Measurements from ENCODE around the gene PTGFRN. TPM values are rescaled to one million over a fixed set of nuclear protein-coding genes. Genes with fewer than 3 reads are reported as not detected.

PTGFRN gene
- total RNA-seq, 1 donor from 2014 or later = 106 TPM

GRCh38 chr1:116877141-116877818, 32.4 kb upstream of the PTGFRN start:
- H3K27ac Mint-ChIP-seq = no peak overlapping the region
- peaks cover 7% of the 10 kb centered on the region for H3K4me1 Mint-ChIP-seq
- H3K36me3 Mint-ChIP-seq = no peaks in the 10 kb centered on the region
- TF ChIP-seq CTCF (IDR thresholded peaks at IDR 0.05; ENCODE audit: unreplicated experiment) = no peak
- H3K27me3 Mint-ChIP-seq (ENCODE audit: low read depth) = no peaks in the 10 kb centered on the region
- H3K9me3 Mint-ChIP-seq = no peaks in the 10 kb centered on the region
- H3K4me3 Mint-ChIP-seq = no peak overlapping the region
- no peak for DNase-seq (ENCODE audit: low spot score in 2 of 2, unreplicated experiment in 2 of 2)

GRCh38 chr1:116878804-116879477, 30.8 kb upstream of the PTGFRN start:
- H3K9me3 Mint-ChIP-seq = no peaks in the 10 kb centered on the region
- H3K36me3 Mint-ChIP-seq = no peaks in the 10 kb centered on the region
- no peak for TF ChIP-seq CTCF (IDR thresholded peaks at IDR 0.05; ENCODE audit: unreplicated experiment)
- no peak overlapping the region for H3K4me3 Mint-ChIP-seq
- H3K27ac Mint-ChIP-seq = no peak overlapping the region
- peaks cover 8% of the 10 kb centered on the region for H3K4me1 Mint-ChIP-seq
- DNase-seq (ENCODE audit: low spot score in 2 of 2, unreplicated experiment in 2 of 2) = peak; percentile 32 to 48
- H3K27me3 Mint-ChIP-seq (ENCODE audit: low read depth) = no peaks in the 10 kb centered on the region

DNA sequence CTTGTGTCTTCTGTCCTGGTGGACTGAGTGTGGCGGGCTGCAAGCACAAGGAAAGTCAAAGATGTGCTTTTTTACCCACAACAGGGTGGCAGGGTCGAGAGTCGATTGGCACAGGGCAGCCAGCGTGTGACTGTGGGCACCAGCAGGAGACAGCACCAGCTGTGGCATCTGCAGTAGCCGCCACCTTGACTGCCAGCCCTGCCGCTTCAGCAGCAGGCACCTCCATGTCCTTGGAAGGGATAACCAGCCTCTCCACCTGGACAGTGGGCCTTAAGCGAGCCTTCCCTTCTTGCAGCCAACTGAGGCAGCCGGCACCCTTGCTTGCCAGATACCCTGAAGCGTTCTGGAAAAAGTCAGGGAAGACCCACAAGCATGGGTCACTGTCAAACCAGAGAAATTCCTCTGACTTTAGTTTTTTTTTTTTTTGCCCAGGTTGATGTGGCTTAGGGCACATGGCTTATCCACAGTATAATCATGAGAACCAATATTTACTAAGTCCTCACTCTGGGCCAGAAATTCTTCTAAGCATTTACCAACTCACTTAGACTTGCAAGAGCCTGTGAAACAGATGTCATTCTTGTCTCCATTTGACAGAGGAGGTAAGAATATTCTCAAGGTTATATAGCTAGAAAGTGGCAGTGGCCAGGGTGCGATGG, 30.1 kb upstream of the PTGFRN start:
- no peaks in the 10 kb centered on the region for H3K36me3 Mint-ChIP-seq

GRCh38 chr1:116880917-116881316, 28.8 kb upstream of the PTGFRN start:
- no peaks in the 10 kb centered on the region for H3K9me3 Mint-ChIP-seq

More for the DNA sequence above, 30.1 kb upstream of the PTGFRN start:
- Mint-ChIP-seq H3K4me1 (peaks cover 8% of the 10 kb centered on the region), H3K4me3 (no peak overlapping the region), H3K9me3 (no peaks in the 10 kb centered on the region), H3K27ac (no peak overlapping the region), H3K27me3 (ENCODE audit: low read depth) (no peaks in the 10 kb centered on the region)
- no peak for DNase-seq (ENCODE audit: low spot score in 2 of 2, unreplicated experiment in 2 of 2)
- TF ChIP-seq CTCF (IDR thresholded peaks at IDR 0.05; ENCODE audit: unreplicated experiment) = no peak

More at GRCh38 chr1:116880917-116881316, 28.8 kb upstream of the PTGFRN start:
- H3K36me3 Mint-ChIP-seq = no peaks in the 10 kb centered on the region
- H3K4me1 Mint-ChIP-seq = peaks cover 9% of the 10 kb centered on the region
- H3K4me3 Mint-ChIP-seq = no peak overlapping the region
- H3K27me3 Mint-ChIP-seq (ENCODE audit: low read depth) = no peaks in the 10 kb centered on the region
- DNase-seq (ENCODE audit: low spot score in 2 of 2, unreplicated experiment in 2 of 2) = no peak
- no peak overlapping the region for H3K27ac Mint-ChIP-seq
- TF ChIP-seq CTCF (IDR thresholded peaks at IDR 0.05; ENCODE audit: unreplicated experiment) = no peak
